HL-60/S4 (cell line): Measurements from ENCODE around the gene PANK3.

Experiments
- in situ Hi-C: fragments of 300-500 bp; cut with MboI; formaldehyde crosslinking; loops from 2 replicates; pipeline ENCODE4 v1.14.3; 2022; ENCODE audit warnings: low sequenced_read_pairs

The PANK3 gene

GRCh38 chr5:168578538-168579487 lies at the start of gene PANK3:
Gene PANK3, minus strand, starts transcription at chr5:168579368. Its CDS starts 85 bp downstream, at chr5:168579283.
- in situ Hi-C loops = no loop called here

- in situ Hi-C loops = no loop called here
Observed at GRCh38 chr5:168624850-168625364, 45.7 kb upstream of the PANK3 start.

- in situ Hi-C loops = no loop called here
Observed at GRCh38 chr5:168620807-168621206, 41.6 kb upstream of the PANK3 start.

- in situ Hi-C loops = no loop called here
Observed at GRCh38 chr5:168614661-168615060, 35.5 kb upstream of the PANK3 start.

- in situ Hi-C loops = no loop called here
Observed at GRCh38 chr5:168613996-168614395, 34.8 kb upstream of the PANK3 start.

- in situ Hi-C loops = no loop called here
Observed at GRCh38 chr5:168613396-168613795, 34.2 kb upstream of the PANK3 start.

- in situ Hi-C loops = no loop called here
Observed at GRCh38 chr5:168612996-168613395, 33.8 kb upstream of the PANK3 start.

GRCh38 chr5:168612123-168612522 lies 33.0 kb upstream of the PANK3 start:
- in situ Hi-C loops = no loop called here

GRCh38 chr5:168611165-168611564 lies 32.0 kb upstream of the PANK3 start:
- in situ Hi-C loops = no loop called here

GRCh38 chr5:168609806-168610482 lies 30.8 kb upstream of the PANK3 start:
- in situ Hi-C loops = no loop called here

GRCh38 chr5:168608821-168609220 lies 29.7 kb upstream of the PANK3 start:
- in situ Hi-C loops = no loop called here

GRCh38 chr5:168608386-168608785 lies 29.2 kb upstream of the PANK3 start:
- in situ Hi-C loops = no loop called here

GRCh38 chr5:168607946-168608345 lies 28.8 kb upstream of the PANK3 start:
- in situ Hi-C loops = no loop called here

GRCh38 chr5:168606562-168606961 lies 27.4 kb upstream of the PANK3 start:
- in situ Hi-C loops = no loop called here

- in situ Hi-C loops = no loop called here
Observed at GRCh38 chr5:168604436-168604835, 25.3 kb upstream of the PANK3 start.

- in situ Hi-C loops = no loop called here
Observed at GRCh38 chr5:168603746-168604145, 24.6 kb upstream of the PANK3 start.

GRCh38 chr5:168602517-168602916 lies 23.3 kb upstream of the PANK3 start:
- in situ Hi-C loops = no loop called here

- in situ Hi-C loops = no loop called here
Observed at GRCh38 chr5:168601972-168602371, 22.8 kb upstream of the PANK3 start.

GRCh38 chr5:168600409-168600808 lies 21.2 kb upstream of the PANK3 start:
- in situ Hi-C loops = no loop called here

GRCh38 chr5:168599826-168600225 lies 20.7 kb upstream of the PANK3 start:
- in situ Hi-C loops = no loop called here

GRCh38 chr5:168598639-168599038 lies 19.5 kb upstream of the PANK3 start:
- in situ Hi-C loops = no loop called here

GRCh38 chr5:168596927-168597326 lies 17.8 kb upstream of the PANK3 start:
- in situ Hi-C loops = no loop called here
